Stimulated activated CD4-positive, alpha-beta T cell treated with anti-CD3 and anti-CD28 coated beads, Interleukin-4, amount 100 ng/mL, for 24 hours (primary cell): ENCODE results near the gene GPAT2.
"Not testable (repeated sequence)": the region's sequence is repeated elsewhere in the genome, so short reads cannot be mapped to it uniquely, and the experiment has no call there.

Source experiments
- DNase-seq: peaks from one replicate; pipeline ENCODE4 v3.0.0-alpha.2; 2020

The GPAT2 gene

GRCh38 chr2:96022126-96022525 lies 12.6 kb downstream of the GPAT2 start:
- DNase-seq, result not testable (repeated sequence)

GRCh38 chr2:96021142-96021541 lies 13.6 kb downstream of the GPAT2 start:
- DNase-seq, result not testable (repeated sequence)

- DNase-seq, result not testable (repeated sequence)
Measured at GRCh38 chr2:96019909-96020590, 14.7 kb downstream of the GPAT2 start.

GRCh38 chr2:96016321-96016720 lies 18.4 kb downstream of the GPAT2 start:
- not testable (repeated sequence) for DNase-seq

- DNase-seq, result not testable (repeated sequence)
Measured at GRCh38 chr2:96012792-96013264, 21.9 kb downstream of the GPAT2 start.

- not testable (repeated sequence) for DNase-seq
Measured at GRCh38 chr2:96012086-96012791, 22.5 kb downstream of the GPAT2 start.

GRCh38 chr2:96011129-96011455 lies 23.6 kb downstream of the GPAT2 start:
- DNase-seq, result peak; percentile 23

GRCh38 chr2:96010320-96011128 lies 24.2 kb downstream of the GPAT2 start:
- peak; percentile 95 for DNase-seq

- not testable (repeated sequence) for DNase-seq
Measured at GRCh38 chr2:96009833-96010232, 24.9 kb downstream of the GPAT2 start.

- not testable (repeated sequence) for DNase-seq
Measured at GRCh38 chr2:96008051-96008450, 26.7 kb downstream of the GPAT2 start.

- not testable (repeated sequence) for DNase-seq
Measured at GRCh38 chr2:96006248-96006647, 28.5 kb downstream of the GPAT2 start.

GRCh38 chr2:95992520-95993272 lies 42.0 kb downstream of the GPAT2 start:
- peak; percentile 64 for DNase-seq

GRCh38 chr2:95992102-95992501 lies 42.6 kb downstream of the GPAT2 start:
- not testable (repeated sequence) for DNase-seq

- DNase-seq, result peak; percentile 15
Measured at GRCh38 chr2:95991351-95992094, 43.2 kb downstream of the GPAT2 start, which contains the start of gene ANKRD36C. Gene ANKRD36C, minus strand, starts transcription at chr2:95991824. Its CDS starts 116 bp downstream, at chr2:95991708.

GRCh38 chr2:95990884-95991283 lies 43.8 kb downstream of the GPAT2 start:
- DNase-seq, result not testable (repeated sequence)
